NCI-H1436 (cell line): ENCODE data around the gene RIMBP3C.
A peak's percentile ranks its signal among the peaks of the same experiment; 100 is the strongest.
"Not testable (repeated sequence)": the region's sequence is repeated elsewhere in the genome, so short reads cannot be mapped to it uniquely, and the experiment has no call there.

Source experiments
- DNase-seq: peaks from one replicate; lab custom pipeline; 2025; lab: John Stamatoyannopoulos, UW

Gene RIMBP3C

DNA sequence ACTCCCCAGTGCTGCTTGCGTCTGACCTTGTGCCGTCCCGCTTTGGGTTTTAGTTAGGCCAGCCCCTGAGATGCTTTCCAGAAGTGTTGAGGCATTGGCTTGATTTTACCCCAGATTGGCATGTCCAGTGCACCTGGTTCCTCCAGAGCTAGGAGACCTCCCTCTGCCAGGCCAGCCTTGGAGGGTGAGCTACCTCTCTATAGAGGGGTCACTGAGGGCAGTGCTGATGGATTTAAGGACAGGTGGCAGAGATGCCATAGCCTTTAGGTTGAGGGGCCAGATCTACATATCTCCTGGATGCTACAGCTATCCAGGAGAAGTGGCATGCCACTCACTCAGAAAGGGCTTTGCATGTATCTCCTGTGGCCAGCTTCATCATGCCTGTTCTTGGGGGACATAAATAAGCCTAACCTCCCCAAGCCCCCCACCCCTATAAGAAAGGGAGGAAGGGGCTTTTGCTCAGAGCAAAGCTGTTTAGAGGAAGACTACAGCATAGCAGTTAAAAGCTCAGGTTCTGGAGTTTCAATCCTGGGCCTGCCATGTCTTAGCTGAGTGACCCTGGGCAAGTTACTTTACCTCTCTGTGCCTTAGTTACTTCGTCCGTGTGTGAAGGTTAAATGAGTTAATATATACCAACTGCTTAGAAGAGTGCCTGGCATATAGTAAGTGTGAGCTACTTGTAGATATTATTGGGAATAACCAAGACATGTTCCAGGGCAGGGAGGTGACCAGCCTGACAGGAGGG is 22.7 kb upstream of the RIMBP3C start:
- no peak for DNase-seq

DNA sequence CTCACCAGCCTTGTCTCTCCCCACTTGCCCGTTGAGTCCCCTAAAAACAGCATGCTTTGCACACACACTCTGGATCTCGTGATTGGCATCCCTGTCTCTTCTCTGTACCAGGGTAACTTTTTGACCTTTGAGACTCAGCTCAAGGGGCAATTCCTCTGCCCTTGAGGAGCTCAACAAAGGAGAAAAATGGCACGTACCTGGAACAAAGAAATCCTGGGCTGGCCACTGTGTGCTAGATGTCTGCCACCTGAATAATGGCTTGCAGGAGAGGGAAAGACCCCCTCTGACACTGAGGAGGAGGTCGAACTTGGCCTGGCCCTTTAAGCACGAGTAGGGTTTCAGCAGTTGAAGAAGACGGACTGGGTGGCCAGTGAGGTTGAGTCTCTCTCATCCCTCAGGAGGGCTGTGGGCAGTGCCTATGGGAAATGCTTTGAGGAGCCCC is 22.1 kb upstream of the RIMBP3C start:
- no peak for DNase-seq

DNA sequence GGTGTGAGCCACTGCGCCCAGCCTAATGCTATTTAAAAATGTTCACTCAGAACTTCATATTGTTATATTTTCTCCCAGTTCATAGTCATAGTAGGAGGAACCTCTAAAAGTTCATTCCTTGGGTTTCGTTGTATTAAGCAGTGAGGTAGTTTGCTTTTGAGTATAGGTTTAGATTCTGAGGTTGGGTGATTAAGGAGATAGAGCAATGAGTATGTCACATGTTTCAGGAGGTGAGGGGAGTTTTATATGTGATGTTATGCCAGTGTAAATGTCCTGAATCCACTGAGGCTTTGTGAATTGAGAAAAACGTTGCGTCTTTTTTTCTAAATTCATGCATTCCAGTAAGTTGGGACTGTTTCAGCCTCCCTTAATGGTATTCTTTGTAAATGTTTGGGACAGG is 20.4 kb upstream of the RIMBP3C start:
- DNase-seq: no peak

DNA sequence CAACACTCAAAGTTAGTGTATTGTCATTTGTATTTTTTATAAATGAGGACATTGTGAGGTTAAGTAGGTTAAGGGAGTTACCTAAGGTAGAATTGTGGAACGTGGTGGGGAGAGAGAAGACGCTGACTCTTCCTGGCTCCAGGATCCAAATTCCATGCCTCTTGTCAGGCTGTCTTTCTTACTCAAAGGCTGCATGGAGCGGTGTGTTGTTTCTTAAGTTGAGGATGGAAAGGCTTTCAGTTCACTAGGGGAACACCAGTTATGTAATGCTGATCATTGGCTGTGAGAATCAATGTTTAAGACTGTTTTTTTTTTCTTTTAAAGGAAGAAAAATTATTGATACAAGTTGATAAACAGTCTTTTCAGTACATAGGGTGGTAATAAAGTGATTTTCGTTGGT is 19.1 kb upstream of the RIMBP3C start:
- no peak for DNase-seq

DNA sequence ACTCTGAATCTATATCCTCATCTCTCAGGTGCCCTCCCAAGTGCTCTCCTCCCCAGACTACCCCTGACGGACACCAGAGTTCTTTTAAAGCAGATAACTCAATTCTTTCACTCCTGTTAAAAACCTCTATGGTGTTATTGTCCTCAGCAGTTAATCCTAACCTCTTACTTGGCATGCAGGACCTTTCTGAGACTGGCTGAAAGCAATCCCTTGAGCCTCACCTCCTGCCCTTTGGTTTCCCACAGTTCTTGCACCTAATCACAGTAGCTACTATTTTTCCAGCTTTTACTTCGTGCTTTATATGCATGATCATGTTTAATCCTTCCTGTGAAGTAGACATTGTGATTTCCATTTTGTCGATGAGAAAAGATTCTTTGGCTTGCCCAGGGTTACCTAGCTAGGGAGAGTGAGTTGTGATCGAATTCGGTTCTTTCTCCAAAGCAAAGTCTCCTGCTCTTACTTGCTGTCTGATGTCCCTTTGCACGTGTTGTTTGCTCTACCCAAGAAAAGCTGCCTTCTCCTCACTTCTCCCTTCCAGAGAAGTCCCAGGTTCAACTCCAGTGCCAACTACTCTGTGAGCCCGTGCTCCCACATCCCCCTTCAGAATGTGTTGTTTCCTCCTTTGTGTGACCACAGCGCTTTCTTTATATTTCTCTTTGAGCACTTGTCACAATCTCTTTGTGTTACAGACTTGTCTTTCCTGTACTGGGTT is 18.4 kb upstream of the RIMBP3C start:
- DNase-seq: no peak

DNA sequence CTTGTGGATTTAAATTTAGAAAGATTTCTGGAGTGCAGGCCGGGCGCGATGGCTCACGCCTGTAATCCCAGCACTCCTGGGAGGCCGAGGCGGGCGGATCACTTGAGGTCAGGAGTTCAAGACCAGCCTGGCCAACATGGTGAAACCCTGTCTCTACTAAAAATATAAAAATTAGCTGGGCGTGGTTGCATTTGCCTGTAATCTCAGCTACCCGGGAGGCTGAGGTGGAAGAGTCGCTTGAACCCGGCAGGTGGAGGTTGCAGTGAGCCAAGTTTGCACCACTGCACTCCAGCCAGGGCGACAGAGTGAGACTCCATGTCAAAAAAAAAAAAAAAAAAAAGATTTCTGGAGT is 17.8 kb upstream of the RIMBP3C start:
- not testable (repeated sequence) for DNase-seq

DNA sequence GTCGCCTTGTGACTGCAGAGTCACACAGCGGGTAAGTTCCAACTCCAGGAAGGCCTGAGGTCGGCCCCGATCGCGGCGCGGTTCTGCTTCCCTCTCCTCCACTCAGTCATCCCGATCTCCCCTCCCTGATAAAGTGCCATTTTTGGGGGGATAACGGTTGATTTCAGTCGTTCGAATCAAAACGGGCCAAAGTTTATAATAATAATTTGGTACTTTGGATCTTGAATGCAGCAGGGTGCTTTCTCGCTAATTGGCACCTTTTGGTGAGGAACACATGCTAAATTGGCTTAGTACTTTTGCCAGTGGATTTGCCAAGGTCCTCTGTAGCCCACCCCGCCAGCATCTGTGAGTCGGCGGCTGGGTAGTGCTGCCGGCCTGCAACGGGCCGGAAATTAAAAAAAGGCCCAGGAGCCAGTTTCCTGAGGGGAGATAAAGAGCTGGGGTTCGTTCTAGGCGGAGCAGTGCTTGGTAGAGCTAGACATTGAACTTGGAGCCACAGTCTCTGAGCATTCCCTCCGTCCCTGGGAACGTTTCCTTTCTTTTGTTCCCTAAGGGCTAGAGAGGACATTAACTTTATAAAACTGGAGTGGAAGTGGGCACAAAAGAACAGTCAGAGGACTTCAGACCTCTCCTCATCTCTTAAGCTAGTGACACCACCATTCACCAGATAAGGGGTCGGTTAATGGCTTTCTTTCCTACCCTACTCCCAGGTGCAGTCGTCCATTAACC is 17.2 kb upstream of the RIMBP3C start:
- DNase-seq: no peak

DNA sequence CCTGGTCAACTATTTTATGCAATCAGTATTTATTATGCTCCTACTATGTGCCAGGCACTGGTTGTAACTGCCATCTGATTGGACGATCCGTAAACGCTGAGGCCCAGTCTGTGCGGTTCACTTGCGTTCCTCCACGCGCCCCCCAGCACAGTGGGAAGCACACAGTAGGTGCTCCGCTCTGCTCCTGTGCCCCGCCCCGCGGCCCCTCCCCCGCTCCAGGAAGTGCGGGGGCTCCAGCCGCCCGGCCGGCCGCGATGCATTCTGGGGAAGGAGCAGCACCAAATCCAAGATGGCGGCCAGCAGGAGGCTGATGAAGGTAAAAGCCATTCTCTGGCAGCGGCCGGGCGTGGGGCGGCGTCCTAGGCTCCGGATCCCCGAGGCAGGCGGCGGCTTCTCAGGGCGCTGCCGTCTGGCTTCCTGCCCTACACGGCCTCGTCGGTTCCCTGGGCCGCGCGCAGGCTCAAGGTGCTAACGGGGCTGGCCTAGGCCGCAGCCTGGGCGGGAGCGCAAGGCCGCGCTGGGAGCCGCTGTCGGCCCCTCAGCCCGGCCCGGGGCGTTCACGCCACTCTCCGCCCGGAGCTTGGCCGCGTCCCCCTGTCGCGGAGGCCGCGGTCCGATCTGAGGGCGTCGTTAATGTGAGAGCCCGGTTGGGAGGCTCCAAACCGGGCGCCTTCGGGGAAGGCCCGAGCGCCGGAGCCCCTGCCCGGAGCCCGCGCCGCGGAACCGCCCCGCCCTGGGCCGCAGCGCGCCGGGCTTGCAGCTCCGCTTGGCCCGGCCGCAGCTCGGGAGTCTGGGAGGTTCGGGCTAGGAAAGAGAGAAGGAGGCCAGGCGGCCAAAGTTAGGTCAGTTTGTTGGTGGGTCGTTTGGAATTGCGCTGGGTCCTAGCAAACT is 16.4 kb upstream of the RIMBP3C start, which contains the start of gene UBE2L3:
Gene UBE2L3 (plus strand): TSS at position 259 of the 891 bp plus-strand sequence. CDS start 31 bp downstream, at position 290.
- DNase-seq: peak; percentile 77

DNA sequence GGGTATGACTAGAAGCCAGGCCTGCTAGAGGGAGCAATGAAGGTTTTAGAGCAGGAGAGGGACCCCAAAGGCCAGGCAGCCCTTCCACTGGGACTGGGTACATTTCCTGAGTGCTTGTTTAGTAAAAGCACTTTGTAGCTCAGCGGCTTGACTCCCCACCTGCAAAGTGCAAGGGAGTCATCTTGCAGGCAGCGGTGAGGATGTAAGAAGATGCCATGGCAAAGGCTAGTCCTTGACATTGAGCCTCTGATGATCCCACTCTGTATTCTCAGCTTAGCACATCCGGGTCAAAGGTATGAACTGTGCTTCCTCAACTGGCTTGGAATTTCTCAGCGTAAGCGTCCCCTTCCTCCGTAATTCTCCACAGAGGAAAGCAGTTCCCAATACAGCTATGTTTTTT is 13.2 kb upstream of the RIMBP3C start:
- DNase-seq: no peak

DNA sequence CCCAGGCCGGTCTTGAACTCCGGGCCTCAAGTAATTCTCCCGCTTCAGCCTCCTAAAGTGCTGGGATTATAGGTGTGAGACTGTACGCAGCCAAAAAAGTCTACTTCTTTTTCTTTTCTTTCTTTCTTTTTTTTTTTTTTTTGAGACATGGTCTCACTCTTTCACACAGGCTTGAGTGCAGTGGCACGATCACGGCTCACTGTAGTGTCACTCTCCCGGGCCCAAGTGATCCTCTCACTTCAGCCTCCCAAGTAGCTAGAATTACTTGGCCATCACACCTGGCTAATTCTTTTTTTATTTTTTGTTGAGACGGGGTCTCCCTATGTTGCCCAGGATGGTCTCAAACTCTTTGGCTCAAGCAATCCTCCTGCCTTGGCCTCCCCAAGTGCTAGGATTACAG is 12.7 kb upstream of the RIMBP3C start:
- no peak for DNase-seq

DNA sequence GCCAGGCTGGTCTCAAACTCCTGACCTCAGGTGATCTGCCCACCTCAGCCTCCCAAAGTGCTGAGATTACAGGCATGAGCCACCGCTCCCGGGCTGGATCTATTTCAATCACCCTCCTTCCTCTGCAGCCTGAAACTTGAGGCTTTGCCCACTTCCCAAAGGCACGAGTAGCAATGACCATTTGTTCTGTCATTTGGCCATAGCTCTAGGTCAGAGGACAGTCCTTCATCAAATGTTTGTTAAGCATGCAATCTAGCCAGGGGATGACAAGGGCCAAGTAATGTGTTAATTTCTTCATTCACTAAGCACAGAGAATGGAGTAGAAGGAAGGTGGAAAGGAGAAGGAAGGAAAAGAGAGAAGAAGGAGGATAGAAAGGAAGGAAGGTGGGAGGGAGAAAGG is 9.4 kb upstream of the RIMBP3C start:
- DNase-seq: not testable (repeated sequence)

DNA sequence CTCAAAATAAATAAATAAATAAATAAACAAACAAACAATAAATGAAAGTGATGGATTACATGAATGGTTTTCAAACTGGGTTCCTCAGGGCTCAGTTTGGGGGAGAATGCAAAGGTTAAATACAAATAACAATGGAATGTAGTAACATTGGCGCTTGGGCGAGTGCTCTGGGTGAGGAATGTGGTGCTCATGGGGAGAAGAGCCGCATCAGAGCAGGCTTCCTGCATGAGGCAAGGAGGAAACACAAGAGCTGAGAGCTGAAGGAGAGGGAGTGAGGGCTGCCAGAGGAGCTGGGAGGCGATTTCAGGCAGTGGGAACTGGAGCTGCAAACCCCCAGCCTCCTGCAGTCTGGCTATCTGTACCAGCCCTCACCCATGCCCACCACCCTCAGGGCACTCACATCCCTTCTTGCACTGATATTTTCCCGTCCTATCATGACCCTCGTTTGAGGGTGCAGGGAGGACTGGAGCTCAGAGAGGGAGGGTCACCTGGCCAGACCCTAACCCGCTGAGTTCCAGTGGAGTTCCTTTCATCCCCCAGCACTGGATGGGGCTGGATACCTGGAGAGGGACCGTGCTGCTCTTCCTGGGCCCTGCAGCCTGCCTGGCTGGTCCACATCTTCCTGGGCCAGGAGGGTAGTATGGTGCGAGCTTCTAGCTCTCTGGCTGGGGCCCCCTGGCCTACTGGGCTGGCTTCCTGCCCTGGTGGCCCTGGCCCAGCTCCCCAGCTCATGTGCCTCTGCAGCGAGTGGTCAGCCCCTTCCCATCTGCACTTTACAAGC is 8.3 kb upstream of the RIMBP3C start:
- DNase-seq: not testable (repeated sequence)

DNA sequence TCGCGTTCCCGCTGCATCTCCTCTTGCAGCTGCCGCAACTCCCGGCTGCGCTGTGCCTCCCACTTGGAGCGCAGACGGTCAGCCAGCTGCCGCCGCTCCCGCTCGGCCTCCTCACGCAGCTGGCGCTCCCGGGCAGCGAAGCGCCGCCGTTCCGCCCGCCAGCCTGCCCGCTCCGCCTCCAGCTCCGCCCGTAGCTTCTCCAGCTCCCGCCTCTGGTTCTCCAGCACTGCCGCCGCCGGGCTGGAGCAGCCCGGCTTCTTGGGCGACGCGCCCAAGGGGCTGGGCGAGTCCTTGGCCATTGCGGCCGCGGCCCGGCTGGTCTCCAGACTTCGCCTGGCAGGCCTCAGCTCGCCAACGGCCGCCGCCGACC is 598 bp downstream of the RIMBP3C start:
- DNase-seq: not testable (repeated sequence)

DNA sequence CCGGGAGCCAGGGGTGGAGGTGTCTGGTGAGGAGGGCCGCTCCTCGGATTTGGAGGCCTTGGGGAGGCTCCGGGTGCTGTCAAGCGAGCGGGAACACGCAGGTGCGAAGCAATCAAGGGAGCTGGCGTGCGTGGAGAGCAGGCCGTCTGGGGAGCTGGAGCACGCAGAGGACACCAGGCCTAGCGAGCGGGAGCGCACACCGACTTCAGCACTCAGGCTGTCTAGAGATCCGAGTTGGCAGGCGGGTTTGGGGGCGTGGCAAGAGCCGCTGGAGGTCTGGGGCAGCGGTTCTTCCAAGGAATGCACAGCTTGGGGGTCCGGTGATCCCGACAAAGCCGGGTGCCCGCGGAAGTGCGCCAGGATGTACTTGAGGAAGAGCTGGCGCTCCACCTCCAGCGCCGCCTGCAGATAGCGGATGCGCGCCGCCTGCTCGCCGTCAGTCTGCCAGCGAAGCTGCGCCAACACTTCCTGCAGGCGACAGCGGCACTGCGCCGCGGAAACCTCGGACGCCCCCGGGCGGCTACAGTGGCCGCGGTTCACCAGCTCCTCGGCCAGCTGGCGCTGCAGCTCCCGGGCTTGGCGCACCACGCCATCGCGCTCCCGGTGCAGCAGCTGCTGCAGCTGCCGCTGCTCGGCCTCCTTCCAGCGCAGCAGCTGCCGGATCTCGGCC is 1.1 kb downstream of the RIMBP3C start:
- DNase-seq: not testable (repeated sequence)

DNA sequence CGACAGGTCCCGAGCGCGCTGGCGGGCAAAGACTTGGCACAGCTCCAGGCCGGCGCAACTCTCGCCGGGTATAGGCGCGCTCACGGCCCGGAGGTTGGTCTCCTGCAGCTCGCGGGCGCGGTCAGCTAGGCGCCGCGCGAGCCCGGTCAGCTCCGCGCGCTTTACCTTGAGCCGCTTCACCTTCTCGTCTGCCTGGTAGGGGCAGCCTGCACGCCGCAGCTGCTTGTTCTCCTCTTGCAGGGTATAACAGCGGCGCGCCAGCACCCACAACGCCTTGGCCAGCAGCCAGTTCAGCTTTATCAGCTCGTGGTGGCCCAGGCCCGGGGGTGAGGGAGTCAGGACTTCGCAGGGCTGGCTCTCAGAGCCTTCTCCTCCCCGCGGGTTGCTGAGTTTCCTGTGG is 1.7 kb downstream of the RIMBP3C start:
- DNase-seq: not testable (repeated sequence)

DNA sequence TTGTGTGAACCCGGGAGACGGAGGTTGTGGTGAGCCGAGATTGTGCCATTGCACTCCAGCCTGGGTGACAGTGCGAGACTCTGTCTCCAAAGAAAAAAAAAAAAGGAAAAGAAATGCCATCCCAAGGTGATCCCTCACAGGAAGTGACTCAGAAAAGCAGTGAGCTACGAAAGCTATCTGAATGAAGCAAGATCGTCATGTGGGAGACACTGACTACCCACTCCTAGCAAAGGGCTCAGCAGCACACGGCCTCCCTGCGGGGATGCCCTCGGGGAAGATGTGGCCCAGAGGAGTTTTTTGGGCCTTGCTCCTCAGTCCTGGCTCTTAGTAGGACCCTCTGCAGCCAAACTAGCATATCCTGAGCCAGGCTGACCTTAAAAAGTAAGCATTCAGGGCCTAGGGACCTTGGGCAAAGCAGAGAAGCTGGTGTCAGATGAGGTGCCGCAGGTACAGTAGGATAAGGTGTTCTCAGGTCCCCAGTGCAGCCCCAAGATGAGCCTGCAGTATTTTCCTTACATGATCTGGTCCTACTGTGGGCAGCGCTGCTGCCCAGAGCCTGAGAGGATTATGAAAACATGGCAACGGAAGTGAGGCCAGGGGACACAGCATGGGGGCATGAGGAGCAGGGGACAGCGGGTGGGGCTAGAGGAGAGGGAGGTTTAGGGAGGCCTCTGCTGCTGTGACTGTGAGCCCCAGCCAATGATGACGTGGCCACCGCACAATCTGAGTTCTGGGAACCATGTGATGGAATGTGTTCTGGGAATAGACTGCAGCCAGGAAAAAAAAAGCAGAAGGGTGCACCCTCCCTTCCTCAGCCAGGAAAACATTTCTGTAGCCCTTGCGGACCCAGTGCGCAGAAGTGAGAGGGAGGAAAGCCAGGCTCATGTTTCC is 6.6 kb downstream of the RIMBP3C start:
- not testable (repeated sequence) for DNase-seq

DNA sequence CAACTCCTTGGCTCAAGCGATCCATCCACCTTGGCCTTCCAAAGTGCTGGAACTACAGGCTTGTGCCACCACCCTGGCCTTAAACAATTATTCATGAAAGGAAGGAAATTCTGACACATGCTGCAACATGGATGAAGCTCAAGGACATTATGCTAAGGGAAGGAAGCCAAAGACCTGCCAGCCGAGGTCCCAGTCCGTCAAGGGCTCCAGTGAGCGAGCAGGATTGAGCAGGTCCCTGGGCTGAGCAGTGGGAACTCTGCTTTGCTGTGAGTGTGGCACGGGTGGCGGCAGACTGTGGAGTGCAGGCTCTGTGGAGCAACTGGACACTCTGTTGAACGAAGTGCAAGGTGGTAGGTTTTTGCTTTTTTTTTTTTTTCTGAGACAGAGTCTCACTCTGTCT is 11.4 kb downstream of the RIMBP3C start:
- not testable (repeated sequence) for DNase-seq

DNA sequence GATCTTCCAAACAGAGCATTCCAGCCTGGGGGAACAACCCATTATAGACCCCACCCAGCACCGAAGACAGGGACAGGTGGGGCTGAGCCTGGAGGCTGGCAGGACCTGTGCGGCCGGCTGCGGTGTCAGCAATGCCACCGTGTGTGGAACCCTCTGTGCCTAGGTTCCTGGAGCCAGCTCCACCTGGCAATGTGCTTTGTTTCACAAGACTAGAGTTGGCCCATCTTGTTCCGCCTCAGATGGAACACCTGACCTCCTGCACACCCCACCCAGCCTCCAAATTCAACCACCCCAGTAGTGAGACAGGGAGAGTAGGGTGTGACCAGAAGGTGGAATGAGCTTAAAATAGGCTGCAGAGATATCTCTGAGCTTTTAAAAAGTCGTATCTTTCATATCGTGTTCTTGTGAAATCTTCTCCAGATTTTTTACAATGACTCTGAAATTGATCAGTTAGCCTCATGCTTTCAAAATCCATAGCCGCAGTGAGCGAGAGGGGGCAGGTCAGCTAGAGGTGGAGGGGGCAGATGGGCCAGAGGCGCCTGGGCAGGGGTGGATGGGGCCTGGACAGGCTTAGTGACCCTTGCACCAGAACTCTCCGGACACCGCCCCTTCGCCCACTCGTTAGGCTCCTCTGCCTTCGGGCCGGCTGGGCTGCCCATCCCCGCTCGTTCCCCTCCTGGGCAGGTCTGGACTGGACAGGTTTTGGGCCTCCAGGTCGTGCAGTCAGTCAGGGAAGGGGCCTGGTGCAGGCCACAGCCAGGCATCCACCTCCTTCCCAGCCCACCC is 18.2 kb downstream of the RIMBP3C start:
- not testable (repeated sequence) for DNase-seq

DNA sequence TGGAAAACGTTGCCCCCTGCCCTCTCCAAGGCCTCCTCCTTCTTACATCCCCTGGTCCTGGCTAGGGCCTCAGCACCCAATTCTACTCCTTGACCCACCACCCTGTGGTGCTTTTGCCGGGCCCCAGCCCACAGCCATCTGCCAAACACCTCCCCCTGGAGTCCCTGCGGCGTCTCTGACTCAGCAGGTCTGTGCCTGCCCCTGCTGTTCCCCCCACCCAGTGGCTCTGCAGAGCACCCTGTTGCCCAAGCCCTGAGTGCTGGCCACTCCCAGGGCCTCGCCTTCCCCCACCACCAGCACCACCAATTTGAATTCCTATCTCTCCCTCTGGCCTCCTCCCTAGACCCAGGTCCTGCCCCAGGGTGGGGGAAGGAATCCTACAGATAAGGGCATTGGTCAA is 19.7 kb downstream of the RIMBP3C start:
- not testable (repeated sequence) for DNase-seq
